ENCODE data around the gene SERPINA12. TPM values are rescaled to one million over a fixed set of nuclear protein-coding genes. Genes with fewer than 3 reads are reported as not detected.

The SERPINA12 gene
- not detected in 2 replicates for total RNA-seq (2014; rRNA removed; shearing (Covaris generic))

GRCh38 chr14:94509356-94509755 is at the start of gene SERPINA12:
Gene SERPINA12, minus strand, starts transcription at chr14:94509469. Its CDS starts 11,072 bp downstream, at chr14:94498397.

DNA sequence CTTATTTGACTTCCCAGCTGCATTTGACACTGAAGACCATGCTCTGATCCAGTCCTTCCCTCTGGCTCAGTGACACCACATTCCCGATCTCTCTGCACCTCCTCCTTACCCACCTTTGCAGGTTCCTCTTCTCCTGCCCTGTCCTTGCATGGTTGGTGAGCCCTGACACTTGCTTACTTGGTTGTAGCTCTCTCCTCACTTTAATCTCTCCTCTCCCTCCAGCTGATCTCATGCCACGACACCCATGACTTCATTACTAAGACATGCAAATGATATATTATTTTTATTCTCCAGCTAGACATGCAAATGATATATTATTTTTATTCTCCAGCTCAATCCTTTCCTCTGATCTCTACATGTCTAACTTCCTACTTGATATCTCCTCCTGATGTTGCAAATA is 33.2 kb downstream of the SERPINA12 start, which contains the start of gene SERPINA9:
TSS of gene SERPINA9 (minus strand) at position 175 of the 400 bp plus-strand sequence. CDS start 6,357 bp downstream, outside the sequence.

Other genes with a start within 250 kb of the SERPINA12 start
- gene SERPINA10, start 216.2 kb downstream of the SERPINA12 start, total RNA-seq (2014; rRNA removed; shearing (Covaris generic)) = not detected in 2 replicates
- 0.26 and 0.32 TPM in 2 replicates for gene SERPINA6, start 186.1 kb downstream of the SERPINA12 start, total RNA-seq (2014; rRNA removed; shearing (Covaris generic))
- gene SERPINA2, start 142.8 kb downstream of the SERPINA12 start, total RNA-seq (2014; rRNA removed; shearing (Covaris generic)) = not detected in 2 replicates
- gene SERPINA1, start 120.9 kb downstream of the SERPINA12 start, total RNA-seq (2014; rRNA removed; shearing (Covaris generic)) = 3.0 and 4.0 TPM in 2 replicates
- not detected in 2 replicates for gene SERPINA11, start 56.7 kb downstream of the SERPINA12 start, total RNA-seq (2014; rRNA removed; shearing (Covaris generic))
- not detected in 2 replicates for gene SERPINA9, start 33.3 kb downstream of the SERPINA12 start, total RNA-seq (2014; rRNA removed; shearing (Covaris generic))
- not detected in 2 replicates for gene SERPINA4, start 52.0 kb upstream of the SERPINA12 start, total RNA-seq (2014; rRNA removed; shearing (Covaris generic))
- 11.8 and 14.3 TPM in 2 replicates for gene SERPINA5, start 72.0 kb upstream of the SERPINA12 start, total RNA-seq (2014; rRNA removed; shearing (Covaris generic))
- gene SERPINA3, start 102.9 kb upstream of the SERPINA12 start, total RNA-seq (2014; rRNA removed; shearing (Covaris generic)) = 357 and 360 TPM in 2 replicates

Data from A375 (cell line).